NOMO-1 (cell line): ENCODE results near the gene ZBP1.

ENCODE experiments used
- DNase-seq, 2 experiments: peaks; one replicate each; lab custom pipeline; 2025; ENCODE audit not compliant: unreplicated experiment in 2 of 2; lab: John Stamatoyannopoulos, UW

The ZBP1 gene

DNA sequence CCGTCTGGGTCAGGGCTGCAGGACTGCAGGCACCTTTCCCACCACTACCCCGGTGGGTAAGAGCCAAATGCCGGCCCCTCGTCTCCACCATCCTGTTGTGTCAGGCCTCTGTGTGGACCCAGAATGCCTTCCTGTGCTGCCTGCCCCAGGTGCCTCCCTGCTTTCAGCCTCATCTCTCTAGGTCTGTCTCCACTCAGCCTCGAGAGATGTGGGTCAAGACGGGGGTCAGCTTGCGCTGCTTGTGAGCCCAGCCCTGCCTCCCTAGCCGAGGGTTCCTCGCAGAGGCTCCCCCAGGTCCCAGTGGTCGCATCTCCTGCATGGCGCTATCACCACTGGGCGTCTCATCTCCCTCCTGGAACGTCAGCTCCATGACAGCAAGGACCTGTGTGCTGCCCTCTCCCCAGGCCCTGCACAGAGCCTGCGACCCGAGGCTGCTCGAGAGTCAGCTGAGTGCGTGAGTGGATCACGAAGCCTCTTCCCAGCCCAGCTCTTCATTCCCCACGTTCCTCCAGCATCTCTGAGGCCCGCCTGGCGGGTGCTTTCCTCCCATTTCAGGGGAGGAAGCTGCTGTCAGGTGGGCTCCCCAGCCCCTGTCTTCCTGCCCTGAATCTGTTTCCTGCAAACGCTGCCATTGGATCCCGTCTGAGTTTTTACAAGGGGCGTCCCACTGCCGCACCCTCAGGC, 38.7 kb upstream of the ZBP1 start:
- no peak for DNase-seq

DNA sequence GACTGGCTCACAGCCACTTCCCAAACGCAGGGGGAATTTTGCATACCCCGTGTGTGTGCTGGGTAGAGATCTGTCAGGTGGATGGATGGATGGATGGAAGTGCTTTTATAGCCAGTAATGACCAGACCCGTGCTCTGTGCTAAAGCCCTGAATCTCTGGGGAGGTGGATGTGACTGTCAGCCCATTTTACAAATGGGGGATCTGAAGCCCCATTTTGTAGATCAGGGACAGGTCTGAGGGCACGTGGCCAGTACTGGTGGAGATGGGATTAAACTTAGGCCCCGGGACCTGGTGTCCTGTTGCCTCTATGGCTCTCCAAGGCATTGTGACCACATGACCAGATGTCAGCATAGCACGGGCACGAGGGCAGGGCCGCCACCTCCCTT, 38.2 kb upstream of the ZBP1 start:
- no peak for DNase-seq

DNA sequence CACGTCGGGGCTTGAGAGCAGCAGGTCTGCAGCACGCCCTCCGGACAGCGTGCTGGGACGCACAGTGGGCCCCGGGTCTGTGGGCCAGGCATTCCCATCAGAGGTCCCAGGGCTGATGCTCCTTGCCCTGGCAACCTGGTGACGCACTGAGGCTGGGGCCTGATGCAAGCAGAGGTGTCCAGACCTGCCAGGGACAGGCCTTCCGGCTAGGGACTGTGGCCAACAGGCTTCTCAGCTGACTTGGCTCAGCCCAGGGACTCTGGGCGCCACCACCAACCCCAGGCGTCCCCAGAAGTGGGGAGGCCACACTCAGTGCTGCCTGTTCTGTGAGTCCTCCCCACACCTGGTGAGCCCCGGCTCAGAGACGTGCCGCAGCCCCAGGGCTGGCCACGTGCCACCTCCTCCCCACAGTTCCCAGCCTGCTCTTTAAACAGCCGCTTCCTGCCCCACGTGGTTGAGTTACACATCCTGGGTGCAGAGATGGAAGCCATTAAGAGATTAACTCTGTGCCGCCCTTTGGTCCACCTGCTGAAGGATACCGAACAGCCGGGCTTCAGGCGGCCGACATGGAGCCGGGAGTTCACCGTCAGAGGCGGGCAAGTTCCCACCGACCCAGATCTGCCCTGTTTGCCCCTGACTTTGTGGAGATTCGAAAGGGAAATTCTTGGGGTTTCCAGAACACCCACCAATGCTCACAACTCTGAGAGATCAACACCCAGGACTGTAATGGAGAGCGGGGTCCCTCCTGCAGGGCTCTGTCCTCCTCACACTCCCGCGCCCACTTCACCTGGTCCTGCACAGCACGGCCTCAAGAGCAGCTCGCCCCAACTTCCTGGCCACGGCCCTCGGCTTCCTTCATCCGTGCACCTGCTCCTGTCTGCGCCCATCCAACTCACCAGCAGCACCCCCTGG, 37.6 kb upstream of the ZBP1 start:
- no peak for DNase-seq

DNA sequence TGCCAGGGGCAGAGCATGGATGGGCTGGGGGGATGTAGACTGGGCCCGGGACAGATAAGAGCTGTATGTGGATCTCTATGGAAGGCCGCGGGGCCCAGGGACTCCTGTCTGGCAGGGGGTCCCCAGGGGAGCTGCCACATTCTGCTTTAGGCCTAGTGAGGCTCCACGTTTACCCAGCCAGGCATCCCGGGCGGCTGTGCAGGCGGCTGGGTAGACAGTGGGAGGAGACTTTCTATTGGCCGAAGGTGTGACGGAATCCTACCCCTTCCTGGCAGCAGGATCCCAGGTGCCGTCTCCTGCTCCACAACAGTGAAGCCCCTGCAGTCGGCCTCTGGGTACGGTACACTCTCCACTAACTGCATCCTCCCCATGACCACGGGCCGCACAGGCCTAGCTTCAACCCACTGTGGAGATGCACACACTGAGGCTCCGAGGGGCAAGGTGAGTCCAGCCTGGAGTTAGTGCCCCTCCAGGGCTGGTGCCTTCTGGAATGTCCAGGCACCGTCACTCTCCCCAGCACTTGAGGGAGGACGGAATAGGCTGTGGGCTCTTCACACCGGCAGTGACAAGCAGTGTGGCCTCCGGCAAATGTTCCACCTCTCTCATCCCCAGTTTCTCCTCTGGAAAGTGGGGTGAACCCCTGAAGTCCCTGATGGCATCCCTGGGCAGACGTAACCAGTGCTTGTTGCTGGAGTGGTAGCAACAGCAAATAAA, 36.8 kb upstream of the ZBP1 start:
- DNase-seq, result no peak

DNA sequence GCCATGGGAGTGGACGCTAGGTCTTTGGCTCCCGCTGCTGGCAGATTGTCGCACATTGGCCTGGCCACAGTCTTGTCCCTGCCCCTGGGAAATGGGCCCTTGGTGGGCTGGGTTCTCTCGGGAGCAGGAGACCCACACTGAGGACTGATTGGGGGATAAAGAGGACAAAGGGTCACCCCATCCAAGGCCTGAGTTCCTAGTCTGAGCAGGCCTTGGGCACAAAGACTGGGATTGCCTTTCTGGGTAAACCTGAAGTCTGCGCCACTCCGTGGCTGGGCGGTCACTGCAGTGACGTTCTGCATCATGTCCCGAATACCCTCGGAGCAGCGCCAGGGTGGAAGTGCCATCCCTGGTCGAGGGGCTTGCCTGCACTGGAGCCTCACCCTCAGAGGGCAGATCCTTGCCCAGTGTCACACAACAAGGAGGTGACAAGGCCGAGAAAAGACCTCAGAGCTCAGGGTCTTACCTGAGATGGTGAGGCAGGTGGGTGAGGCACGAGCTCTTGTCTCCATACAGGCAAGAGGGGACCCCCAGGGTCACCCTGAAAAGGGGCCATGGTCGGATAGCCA, 36.1 kb upstream of the ZBP1 start:
- no peak for DNase-seq

DNA sequence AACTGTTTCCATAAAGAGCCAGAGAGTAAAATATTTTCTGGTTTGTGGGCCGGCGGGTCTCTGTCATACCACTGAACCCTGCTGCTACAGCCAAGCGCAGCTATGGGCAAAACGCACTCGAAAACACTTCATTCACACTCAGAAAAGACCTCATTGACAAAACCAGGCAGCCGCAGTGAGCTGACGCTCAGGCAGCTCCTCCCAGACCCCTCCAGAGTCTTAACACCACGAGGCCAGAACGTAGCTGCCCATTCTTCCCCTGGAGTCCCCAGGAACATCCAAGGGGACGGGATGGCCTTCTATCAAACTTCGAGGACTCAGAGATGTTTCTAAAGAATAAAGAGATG, 35.6 kb upstream of the ZBP1 start:
- DNase-seq, result no peak

DNA sequence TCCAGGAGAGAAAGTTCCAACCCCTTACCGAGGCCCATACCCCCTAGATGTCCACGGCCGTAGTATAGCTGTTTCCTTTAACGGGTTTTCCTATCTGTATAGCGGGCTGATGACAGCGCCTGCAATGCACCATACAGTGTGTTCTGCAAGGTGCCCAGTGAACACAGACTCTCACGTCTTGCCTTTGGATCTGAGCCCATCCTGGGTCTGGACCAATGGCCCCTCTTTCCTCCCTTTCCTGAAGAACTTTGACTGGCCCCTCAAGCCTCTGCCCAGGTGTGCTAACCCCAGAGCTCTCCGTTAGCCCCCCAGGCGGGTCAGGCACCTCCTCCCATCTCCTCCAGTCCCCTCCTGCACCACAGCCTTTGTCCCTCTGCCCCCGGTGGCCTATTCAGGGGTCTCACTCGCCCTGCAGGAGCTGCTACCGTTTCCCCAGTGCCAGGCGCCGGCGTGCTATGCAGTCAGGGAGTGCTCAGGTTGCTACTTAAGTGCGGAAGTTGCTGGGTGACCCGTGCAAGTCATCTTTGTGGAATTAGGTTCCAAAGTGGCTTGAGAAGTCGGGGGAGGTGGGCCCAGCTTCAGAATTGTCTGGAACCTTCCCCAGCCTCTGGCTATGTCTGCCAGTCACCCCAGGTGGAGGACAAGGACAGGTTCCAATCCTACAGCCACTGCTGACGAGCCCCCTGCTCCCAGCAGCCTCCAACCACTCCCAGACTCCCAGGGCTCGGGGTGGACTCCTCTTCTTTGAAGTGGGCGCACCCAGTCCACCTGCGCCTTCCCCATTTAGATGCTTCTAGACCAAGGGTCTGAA, 35.0 kb upstream of the ZBP1 start:
- DNase-seq, result no peak

DNA sequence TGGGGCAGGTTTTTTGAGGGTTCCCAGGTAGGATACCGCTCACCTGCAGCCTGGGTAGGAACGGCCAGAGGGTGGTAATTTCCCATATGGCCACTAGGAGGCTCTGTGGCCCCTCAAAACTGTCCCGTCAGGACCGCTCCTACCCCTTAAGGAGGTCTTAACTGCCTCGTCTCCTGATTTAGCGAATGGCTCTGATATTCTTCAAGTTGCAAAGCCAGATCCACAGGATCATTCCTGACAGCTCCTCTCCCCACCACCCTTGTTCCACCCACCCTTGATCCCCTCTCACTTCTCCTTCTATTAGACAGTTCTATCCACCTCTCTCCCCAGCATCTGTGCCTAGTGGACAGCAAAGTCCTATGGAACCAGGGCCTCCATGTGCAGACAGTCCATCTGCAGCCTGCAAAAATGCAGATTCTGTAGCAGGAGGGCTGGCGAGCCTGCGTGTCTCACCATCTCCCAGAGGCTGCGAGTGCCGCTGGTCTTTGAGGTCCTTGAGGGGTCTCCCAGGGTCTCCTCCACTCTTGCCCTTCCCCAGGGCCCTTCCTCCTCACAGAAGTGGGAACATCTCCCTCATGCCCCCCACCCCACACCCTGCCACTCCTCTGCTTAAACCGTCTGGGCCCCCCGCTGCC, 34.3 kb upstream of the ZBP1 start:
- peak in 1 of 2 experiments; percentile 50 for DNase-seq

DNA sequence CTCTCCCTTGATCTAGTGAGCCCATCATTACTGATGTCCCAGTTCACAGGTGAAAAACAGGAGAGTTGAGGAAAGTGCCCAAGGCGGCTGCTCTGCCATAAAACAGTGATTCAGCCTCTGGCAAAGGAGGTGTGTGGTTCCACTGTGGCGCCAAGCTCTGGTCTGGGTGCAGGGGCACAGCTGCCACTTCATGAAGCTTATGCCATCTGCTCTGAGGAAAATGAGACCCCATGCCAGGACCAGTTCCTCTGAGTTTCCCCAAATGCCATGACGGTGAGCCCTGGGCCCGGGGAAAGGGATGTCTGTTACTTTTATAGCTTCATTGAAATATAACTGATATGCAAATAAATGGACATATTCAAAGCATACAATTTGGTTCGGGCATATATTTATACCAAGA, 33.7 kb upstream of the ZBP1 start:
- DNase-seq, result no peak

DNA sequence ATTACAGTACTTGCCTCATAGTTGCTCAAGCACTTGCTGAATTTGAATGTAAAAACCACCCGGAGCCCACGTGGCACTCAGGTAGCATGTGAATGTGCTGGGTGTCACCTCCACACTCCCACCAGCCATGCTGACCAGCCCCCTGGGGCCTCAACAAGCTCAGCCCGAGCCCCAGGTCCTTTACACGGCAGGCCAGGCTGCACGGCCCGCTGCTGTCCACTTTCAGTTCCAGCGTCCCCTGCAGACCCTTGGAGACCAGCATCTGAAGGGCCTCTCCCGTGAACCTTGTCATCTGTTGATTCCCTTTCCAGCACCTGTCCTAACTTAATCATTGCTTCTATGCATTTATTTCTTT, 33.3 kb upstream of the ZBP1 start:
- no peak for DNase-seq

DNA sequence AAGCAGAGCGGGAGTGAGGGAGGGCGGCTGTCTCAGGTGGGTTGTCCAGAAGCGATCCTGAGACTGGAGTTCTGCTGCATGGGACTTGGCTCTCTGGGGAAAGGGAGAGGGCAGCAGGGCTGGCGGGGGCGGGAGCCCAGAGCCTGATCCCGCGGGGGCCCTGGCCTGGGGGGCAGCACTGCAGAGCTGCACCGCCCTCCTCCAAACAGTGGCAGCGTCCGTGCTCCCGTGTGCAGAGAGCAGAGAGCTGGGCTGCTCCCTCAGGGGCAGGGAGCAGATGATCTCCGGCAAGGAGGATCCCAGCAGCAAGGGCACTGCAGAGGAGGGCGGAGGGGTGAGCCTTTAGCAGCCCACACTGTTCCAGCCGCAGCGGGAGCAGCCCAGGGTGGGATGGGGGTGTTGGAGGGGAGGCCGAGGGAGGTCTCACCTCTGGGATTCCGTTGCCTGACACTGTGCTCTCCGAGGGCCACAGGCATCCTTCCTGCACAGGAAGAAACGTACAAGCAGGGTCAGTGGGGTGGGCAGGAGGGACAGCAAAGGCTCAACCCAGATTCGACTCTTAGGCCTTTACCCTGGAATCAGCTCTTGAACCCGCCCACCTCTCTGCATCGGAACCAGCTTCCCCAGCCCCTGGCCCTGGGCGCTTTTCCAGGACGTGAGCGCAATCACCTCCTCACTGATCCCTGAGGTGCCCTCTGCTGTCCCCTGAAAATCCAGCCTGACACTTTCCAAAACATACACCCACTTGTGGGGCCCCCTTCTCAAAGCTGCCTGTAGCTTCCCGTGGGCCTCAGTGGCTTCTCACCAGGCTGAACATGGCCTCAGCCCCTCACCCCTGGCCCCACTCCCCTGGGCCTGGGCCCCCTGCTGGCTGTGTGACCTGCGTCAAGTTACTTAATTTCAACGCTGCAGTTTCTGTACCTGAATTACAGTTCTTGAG, 32.6 kb upstream of the ZBP1 start:
- DNase-seq, result no peak

DNA sequence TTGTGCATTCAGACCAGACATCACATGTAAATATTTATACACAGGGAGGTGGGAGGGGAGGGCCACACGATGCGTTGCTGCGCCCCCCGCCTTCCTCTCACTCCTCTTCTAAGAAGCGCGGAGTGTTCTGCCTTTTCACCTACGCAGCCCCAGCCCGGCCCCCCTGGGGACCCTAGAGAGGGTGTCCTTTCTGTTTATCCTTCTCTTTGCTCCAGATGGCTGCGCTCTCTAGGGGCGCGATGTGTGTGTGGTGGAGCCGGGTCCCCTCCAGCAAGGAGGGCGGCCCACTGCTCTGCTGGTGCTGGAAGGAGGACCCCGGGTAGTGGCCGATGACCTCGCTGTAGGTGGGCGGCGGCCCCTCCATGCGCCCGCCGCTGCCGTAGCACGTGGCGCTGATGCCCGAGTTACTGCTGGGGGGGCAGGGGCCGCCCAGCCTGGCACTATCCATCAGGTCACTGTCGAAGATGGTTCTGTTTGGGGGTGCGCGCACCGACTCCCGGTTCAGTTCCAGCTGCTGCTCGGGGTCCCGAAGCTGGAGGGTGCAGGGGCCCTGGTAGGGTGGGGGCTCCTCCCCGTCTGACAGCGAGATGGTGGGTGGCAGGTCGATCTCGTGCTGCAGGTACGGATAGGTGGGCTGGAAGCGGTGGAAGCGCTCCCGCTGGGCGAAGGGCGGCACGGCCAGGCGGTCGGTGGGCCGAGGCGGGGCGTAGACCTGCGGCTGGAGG, 31.8 kb upstream of the ZBP1 start:
- no peak for DNase-seq

DNA sequence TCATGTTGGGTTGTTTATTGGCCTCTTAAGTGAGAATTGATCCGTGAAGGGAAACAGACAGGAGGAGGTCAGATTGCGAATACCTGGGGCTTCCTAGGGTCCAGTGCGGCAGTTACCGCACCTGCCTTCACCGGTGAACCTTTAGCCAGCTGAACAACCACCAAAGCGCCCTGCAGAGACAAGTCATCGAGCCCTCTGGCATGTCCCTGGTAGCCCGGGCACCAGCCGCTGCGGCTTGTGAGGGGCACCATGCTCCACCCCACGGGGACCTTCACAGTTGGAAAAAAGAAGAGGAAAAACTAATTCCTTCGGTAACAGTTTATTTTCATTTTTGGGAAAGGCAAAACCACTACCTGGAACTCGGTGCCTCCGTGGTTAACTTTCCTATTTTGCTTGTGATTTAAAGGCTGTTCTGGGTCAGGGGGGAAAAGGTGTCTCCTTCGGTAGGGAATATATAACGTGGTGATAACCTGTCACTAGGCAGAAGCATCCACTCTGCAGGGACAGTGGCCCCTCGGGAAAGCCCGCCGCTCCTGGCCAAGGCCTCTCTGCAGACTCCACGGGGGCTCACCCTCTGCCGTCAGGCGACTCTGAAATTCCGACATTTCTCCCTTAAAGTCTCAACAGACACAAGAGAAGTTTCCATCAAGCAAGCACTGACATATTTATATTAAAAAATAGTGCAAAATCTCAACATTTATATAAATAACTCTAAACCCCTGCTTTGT, 30.7 kb upstream of the ZBP1 start:
- DNase-seq, result no peak

DNA sequence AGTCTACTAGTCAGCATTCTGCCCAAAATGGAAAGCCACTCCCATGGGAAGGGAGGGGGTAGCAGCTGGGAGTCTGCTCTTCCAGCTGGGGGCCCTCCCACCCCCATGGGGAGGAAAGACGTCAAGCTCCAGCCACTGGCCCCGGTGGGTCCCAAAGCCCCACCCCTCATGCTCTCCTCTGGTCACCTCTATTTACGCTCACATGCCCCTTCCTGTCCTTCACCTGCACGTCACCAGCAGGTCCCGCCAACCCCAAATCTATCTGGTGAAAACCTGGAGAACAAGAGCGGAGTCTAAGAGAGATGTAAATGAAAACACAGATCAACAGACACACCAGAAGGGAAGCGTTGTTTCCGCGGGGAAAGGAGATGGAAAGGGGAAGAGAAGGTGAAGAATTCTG, 30.0 kb upstream of the ZBP1 start:
- no peak for DNase-seq

DNA sequence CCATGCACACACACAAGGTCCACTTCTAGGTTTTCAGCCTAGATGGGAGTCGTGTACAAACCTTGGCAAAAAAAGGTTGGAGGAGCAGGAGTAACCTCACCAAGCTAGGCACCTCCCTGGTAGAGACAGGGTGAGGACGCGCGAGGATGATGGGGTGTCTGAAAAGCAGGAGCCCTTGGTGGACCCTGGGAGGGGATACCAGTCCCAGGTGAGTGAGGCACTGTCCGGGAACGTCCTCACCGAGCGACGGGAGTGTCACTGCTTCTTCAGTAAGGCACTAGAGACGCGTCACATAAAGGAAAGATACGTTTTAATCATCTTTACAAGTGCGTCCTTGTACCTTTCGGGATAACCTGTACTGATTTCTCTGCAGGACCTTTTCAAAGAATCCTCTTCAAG, 29.4 kb upstream of the ZBP1 start:
- no peak for DNase-seq

DNA sequence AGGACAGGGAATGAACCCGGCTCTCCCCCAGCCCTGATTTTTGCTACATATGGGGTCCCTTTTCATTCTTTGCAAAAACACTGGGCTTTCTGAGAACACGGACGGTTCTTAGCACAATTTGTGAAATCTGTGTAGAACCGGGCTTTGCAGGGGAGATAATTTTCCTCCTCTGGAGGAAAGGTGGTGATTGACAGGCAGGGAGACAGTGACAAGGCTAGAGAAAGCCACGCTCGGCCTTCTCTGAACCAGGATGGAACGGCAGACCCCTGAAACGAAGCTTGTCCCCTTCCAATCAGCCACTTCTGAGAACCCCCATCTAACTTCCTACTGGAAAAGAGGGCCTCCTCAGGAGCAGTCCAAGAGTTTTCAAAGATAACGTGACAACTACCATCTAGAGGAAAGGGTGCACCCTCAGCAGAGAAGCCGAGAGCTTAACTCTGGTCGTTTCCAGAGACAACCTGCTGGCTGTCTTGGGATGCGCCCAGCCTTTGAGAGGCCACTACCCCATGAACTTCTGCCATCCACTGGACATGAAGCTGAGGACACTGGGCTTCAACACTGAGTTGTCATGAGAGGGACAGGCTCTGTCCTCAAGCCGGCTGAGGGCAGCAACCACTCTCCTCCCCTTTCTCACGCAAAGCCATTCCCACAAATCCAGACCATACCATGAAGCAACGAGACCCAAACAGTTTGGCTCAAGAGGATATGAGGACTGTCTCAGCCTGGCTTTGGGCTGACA, 28.8 kb upstream of the ZBP1 start:
- no peak for DNase-seq
